ENCODE measurements around the gene KRTAP13-4.

DNA sequence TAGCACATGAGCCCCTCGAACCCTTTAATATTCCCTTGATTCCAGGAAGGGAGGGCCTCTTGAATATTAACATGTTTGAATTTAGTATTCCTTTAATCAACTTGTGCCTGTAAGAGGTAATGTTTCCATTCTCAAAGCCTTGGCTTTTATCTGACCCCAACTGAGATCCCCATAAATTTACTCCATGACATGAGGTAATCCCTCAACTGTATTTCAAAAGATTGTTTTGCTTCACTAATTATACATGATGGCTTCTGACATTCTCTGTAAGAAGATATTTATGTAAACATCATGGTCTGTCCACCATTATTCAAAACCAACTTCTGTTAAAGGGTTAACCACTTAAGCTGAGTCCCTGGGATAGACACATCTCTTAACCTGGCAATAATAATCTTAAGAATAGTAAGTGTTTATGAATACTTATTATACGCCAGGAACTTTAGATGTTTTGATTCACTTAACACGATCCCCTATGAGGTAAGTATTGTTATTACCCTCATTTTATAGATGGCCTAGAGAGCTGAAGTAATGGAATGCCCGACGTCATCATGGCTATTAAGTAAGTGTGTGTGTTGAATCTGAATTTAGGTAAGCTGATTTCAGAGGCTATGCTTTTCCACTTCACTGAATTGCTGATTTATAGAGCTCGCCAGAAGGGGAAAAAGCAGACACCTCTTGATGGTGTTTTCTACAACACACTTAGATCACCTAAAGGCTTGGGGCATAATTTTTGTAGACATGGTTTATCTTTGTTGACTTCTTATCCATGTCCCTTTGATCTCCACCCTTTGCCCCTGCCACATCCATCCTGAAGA is 39.1 kb downstream of the KRTAP13-4 start:
- TF ChIP-seq, protein P1, sequence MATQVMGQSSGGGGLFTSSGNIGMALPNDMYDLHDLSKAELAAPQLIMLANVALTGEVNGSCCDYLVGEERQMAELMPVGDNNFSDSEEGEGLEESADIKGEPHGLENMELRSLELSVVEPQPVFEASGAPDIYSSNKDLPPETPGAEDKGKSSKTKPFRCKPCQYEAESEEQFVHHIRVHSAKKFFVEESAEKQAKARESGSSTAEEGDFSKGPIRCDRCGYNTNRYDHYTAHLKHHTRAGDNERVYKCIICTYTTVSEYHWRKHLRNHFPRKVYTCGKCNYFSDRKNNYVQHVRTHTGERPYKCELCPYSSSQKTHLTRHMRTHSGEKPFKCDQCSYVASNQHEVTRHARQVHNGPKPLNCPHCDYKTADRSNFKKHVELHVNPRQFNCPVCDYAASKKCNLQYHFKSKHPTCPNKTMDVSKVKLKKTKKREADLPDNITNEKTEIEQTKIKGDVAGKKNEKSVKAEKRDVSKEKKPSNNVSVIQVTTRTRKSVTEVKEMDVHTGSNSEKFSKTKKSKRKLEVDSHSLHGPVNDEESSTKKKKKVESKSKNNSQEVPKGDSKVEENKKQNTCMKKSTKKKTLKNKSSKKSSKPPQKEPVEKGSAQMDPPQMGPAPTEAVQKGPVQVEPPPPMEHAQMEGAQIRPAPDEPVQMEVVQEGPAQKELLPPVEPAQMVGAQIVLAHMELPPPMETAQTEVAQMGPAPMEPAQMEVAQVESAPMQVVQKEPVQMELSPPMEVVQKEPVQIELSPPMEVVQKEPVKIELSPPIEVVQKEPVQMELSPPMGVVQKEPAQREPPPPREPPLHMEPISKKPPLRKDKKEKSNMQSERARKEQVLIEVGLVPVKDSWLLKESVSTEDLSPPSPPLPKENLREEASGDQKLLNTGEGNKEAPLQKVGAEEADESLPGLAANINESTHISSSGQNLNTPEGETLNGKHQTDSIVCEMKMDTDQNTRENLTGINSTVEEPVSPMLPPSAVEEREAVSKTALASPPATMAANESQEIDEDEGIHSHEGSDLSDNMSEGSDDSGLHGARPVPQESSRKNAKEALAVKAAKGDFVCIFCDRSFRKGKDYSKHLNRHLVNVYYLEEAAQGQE (IDR thresholded peaks at IDR 0.05; ENCODE audit: insufficient read depth in 1 of 2, low read depth in 2 of 2, low read length in 1 of 2), result no peak
- TF ChIP-seq, protein P2, sequence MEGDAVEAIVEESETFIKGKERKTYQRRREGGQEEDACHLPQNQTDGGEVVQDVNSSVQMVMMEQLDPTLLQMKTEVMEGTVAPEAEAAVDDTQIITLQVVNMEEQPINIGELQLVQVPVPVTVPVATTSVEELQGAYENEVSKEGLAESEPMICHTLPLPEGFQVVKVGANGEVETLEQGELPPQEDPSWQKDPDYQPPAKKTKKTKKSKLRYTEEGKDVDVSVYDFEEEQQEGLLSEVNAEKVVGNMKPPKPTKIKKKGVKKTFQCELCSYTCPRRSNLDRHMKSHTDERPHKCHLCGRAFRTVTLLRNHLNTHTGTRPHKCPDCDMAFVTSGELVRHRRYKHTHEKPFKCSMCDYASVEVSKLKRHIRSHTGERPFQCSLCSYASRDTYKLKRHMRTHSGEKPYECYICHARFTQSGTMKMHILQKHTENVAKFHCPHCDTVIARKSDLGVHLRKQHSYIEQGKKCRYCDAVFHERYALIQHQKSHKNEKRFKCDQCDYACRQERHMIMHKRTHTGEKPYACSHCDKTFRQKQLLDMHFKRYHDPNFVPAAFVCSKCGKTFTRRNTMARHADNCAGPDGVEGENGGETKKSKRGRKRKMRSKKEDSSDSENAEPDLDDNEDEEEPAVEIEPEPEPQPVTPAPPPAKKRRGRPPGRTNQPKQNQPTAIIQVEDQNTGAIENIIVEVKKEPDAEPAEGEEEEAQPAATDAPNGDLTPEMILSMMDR (IDR thresholded peaks at IDR 0.05), result no peak
